Loucy (cell line): Measurements from ENCODE around the gene LRRC37A2.
"Not testable (repeated sequence)": the region's sequence is repeated elsewhere in the genome, so short reads cannot be mapped to it uniquely, and the experiment has no call there.

Source experiments
- H2AFZ ChIP-seq: fragments of 200-600 bp; sonication (generic); 2 replicates; pipeline ENCODE4 v1.6.0; 2016; ENCODE audit warnings: antibody characterized with exemption, mild to moderate bottlenecking, low read length, moderate library complexity
- H3F3A ChIP-seq: fragments of 200-600 bp; 2 replicates; pipeline ENCODE4 v1.6.0; 2016; ENCODE audit warnings: antibody characterized with exemption, low read depth, mild to moderate bottlenecking
- H3K27me3 ChIP-seq: fragments of 200-600 bp; sonication (generic); 2 replicates; pipeline ENCODE4 v1.6.1; 2014; ENCODE audit warnings: low read length, mild to moderate bottlenecking; ENCODE audit not compliant: insufficient read depth, poor library complexity, severe bottlenecking
- H3K36me3 ChIP-seq: fragments of 200-600 bp; sonication (generic); 2 replicates; pipeline ENCODE4 v1.6.1; 2016; ENCODE audit warnings: low read length; ENCODE audit not compliant: insufficient read depth
- H3K4me1 ChIP-seq: fragments of 200-600 bp; sonication (generic); 2 replicates; pipeline ENCODE4 v1.5.1; 2014; ENCODE audit warnings: low read length, mild to moderate bottlenecking; ENCODE audit not compliant: insufficient read depth, poor library complexity, severe bottlenecking
- H3K4me2 ChIP-seq: fragments of 200-600 bp; sonication (generic); 2 replicates; pipeline ENCODE4 v1.6.0; 2014; ENCODE audit warnings: antibody characterized with exemption, low read length, low read depth, mild to moderate bottlenecking; ENCODE audit not compliant: poor library complexity, severe bottlenecking
- H3K4me3 ChIP-seq: fragments of 200-600 bp; sonication (generic); 2 replicates; pipeline ENCODE4 v1.5.1; 2014; ENCODE audit warnings: low read length, mild to moderate bottlenecking, mixed read lengths; ENCODE audit not compliant: poor library complexity, severe bottlenecking
- H3K79me2 ChIP-seq: fragments of 200-600 bp; sonication (generic); 2 replicates; pipeline ENCODE4 v1.6.1; 2014; ENCODE audit warnings: low read length; ENCODE audit not compliant: insufficient read depth
- H3K9ac ChIP-seq: fragments of 200-600 bp; sonication (generic); 2 replicates; pipeline ENCODE4 v1.6.0; 2014; ENCODE audit warnings: mild to moderate bottlenecking, low read depth, low read length, moderate library complexity; ENCODE audit not compliant: poor library complexity, severe bottlenecking
- H3K9me2 ChIP-seq: fragments of 200-600 bp; sonication (generic); replicated peaks from 2 replicates; pipeline ENCODE4 v1.6.1; 2016; ENCODE audit warnings: low read depth, low read length, mixed read lengths
- H3K9me3 ChIP-seq: fragments of 200-600 bp; sonication (generic); 2 replicates; pipeline ENCODE4 v1.6.1; 2014; ENCODE audit warnings: mild to moderate bottlenecking, antibody characterized with exemption, low read length, low read depth; ENCODE audit not compliant: insufficient read depth
- H4K20me1 ChIP-seq: fragments of 200-600 bp; sonication (generic); 2 replicates; pipeline ENCODE4 v1.6.0; 2014; ENCODE audit warnings: antibody characterized with exemption, low read length, mild to moderate bottlenecking; ENCODE audit not compliant: insufficient read depth, poor library complexity, severe bottlenecking

The LRRC37A2 gene

GRCh38 chr17:46566980-46567379 lies 54.7 kb downstream of the LRRC37A2 start:
- H3K79me2 ChIP-seq, H3K4me2 ChIP-seq, H3K4me3 ChIP-seq, H3K9ac ChIP-seq, H4K20me1 ChIP-seq, H3K9me2 ChIP-seq, H3K27me3 ChIP-seq, H3K9me3 ChIP-seq, H3K36me3 ChIP-seq, H3F3A ChIP-seq, H2AFZ ChIP-seq, H3K4me1 ChIP-seq: not testable (repeated sequence)

- H3K9me3 ChIP-seq, H3K4me3 ChIP-seq, H4K20me1 ChIP-seq, H3K27me3 ChIP-seq, H3K9ac ChIP-seq, H2AFZ ChIP-seq, H3K4me1 ChIP-seq, H3K4me2 ChIP-seq, H3K79me2 ChIP-seq, H3K36me3 ChIP-seq, H3F3A ChIP-seq, H3K9me2 ChIP-seq: not testable (repeated sequence)
Observed at GRCh38 chr17:46571796-46572195, 59.5 kb downstream of the LRRC37A2 start.

- not testable (repeated sequence) for H3K4me3 ChIP-seq, H3K9me2 ChIP-seq, H3F3A ChIP-seq, H3K9me3 ChIP-seq, H3K36me3 ChIP-seq, H3K9ac ChIP-seq, H3K4me1 ChIP-seq, H3K4me2 ChIP-seq, H3K79me2 ChIP-seq, H3K27me3 ChIP-seq, H2AFZ ChIP-seq, H4K20me1 ChIP-seq
Observed at GRCh38 chr17:46579083-46580075, 67.1 kb downstream of the LRRC37A2 start, which contains the start of gene ARL17A. ARL17A (minus strand) TSS chr17:46579691; CDS start chr17:46576322, 3,369 bp downstream.

- not testable (repeated sequence) for H3K9ac ChIP-seq, H3K36me3 ChIP-seq, H3K4me3 ChIP-seq, H3K4me1 ChIP-seq, H3F3A ChIP-seq, H3K4me2 ChIP-seq, H3K27me3 ChIP-seq, H4K20me1 ChIP-seq, H3K9me3 ChIP-seq, H2AFZ ChIP-seq, H3K79me2 ChIP-seq, H3K9me2 ChIP-seq
Observed at GRCh38 chr17:46580082-46580481, 67.8 kb downstream of the LRRC37A2 start.

- H3K27me3 ChIP-seq, H2AFZ ChIP-seq, H3K9ac ChIP-seq, H3K4me2 ChIP-seq, H3K79me2 ChIP-seq, H3F3A ChIP-seq, H4K20me1 ChIP-seq, H3K9me3 ChIP-seq, H3K36me3 ChIP-seq, H3K9me2 ChIP-seq, H3K4me1 ChIP-seq, H3K4me3 ChIP-seq: not testable (repeated sequence)
Observed at GRCh38 chr17:46585444-46585843, 73.2 kb downstream of the LRRC37A2 start.

- H3K9me3 ChIP-seq, H3K36me3 ChIP-seq, H3K4me2 ChIP-seq, H3K79me2 ChIP-seq, H3K4me3 ChIP-seq, H3F3A ChIP-seq, H3K9ac ChIP-seq, H3K27me3 ChIP-seq, H3K4me1 ChIP-seq, H2AFZ ChIP-seq, H4K20me1 ChIP-seq, H3K9me2 ChIP-seq: not testable (repeated sequence)
Observed at GRCh38 chr17:46590157-46591146, 78.2 kb downstream of the LRRC37A2 start, which contains the start of gene NSF. NSF (plus strand) TSS chr17:46590669; CDS start chr17:46590776, 107 bp downstream.

GRCh38 chr17:46591332-46591731 lies 79.1 kb downstream of the LRRC37A2 start:
- not testable (repeated sequence) for H3K79me2 ChIP-seq, H3K4me1 ChIP-seq, H3K9ac ChIP-seq, H3K4me2 ChIP-seq, H3K9me2 ChIP-seq, H3K9me3 ChIP-seq, H3F3A ChIP-seq, H3K4me3 ChIP-seq, H3K36me3 ChIP-seq, H2AFZ ChIP-seq, H3K27me3 ChIP-seq, H4K20me1 ChIP-seq
